CD4-positive, alpha-beta T cell treated with Interleukin-15 for 1 hour (primary cell): ENCODE results near the gene AKAP13.
"Not testable (repeated sequence)": the region's sequence is repeated elsewhere in the genome, so short reads cannot be mapped to it uniquely, and the experiment has no call there.

Source experiments
- DNase-seq: peaks from one replicate; pipeline ENCODE4 v3.0.0-alpha.2; 2020

Gene AKAP13

DNA sequence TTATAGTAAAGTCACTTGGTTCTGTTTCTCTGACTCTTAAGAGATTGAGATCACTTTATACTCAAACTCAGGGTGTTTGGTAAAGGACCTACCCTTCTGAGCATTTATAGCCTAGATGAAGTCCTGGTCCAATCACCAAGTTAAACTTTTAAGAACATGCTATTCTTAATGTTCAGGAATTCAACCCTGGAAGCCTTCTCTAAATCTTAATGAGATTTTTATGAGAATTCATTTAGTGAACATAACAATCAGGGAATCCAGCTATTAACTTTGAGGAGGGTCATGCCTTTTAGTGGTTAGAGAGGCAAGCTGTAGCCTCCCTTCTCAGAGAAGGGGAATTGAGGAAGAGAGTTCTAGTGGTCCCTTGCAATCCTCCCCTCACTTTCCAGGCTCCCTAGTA, 104.5 kb downstream of the AKAP13 start:
- not testable (repeated sequence) for DNase-seq

DNA sequence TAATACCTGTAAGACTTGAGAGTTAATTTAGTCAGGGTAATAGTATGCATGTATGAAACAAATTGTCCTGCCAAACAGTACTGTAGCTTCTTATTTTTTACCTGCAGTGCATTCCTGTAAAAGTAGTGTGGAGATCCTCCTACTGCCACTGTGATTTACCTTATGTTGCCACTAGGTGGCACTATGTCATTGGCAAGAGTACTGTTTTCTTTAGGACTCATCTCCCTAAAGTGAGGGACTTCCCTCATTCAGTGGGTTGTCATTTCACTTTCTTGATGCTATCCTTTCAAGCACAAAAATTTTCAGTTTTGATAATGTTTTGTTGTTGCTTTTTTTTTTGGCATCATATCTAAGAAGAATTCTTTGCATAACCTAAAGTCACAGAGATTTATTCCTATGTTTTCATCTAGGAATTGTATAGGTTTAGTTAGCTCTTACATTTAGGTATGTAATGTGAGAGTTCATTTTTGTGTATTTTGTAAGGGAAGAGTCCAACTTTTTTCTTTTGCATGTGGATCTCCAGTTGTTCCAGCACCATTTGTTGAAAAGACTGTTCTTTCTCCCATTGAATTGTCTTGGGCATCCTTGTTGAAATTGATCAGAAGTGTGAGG, 105.7 kb downstream of the AKAP13 start:
- peak; percentile 64 for DNase-seq

DNA sequence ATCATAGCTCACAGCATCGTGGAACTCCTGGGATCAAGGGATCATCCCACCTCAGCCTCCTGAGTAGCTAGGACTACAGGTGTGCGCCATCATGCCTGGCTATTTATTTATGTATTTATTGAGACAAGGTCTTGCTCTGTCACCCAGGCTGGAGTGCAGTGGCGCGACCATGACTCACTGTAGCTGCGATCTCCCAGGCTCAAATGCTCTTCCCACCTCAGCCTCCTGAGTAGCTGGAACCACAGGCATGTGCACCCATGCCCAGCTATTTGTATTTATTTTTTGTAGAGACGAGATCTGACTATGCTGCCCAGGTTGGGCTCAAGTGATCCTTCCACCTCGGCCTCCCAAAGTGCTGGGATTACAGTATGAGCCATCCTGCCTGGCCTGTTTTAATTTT, 107.4 kb downstream of the AKAP13 start:
- not testable (repeated sequence) for DNase-seq

DNA sequence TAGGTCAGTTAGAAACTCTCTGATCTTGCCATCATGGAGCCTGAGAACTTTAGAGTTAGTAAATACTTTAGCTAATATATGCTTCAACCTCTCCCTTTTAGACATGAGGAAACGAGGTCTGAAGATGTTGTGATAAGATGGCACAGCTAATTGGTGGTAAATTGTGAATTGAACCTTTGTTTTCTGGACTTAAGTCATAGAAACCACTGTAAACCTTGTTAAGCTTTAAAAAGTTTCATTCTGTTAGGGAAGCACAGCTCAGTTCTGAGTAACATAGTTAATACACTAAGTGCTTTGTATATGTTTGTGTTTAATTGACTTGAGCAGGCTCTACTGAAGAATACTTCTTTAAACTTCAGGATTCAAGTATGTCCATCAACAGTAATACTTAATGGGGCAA, 108.6 kb downstream of the AKAP13 start:
- no peak for DNase-seq

DNA sequence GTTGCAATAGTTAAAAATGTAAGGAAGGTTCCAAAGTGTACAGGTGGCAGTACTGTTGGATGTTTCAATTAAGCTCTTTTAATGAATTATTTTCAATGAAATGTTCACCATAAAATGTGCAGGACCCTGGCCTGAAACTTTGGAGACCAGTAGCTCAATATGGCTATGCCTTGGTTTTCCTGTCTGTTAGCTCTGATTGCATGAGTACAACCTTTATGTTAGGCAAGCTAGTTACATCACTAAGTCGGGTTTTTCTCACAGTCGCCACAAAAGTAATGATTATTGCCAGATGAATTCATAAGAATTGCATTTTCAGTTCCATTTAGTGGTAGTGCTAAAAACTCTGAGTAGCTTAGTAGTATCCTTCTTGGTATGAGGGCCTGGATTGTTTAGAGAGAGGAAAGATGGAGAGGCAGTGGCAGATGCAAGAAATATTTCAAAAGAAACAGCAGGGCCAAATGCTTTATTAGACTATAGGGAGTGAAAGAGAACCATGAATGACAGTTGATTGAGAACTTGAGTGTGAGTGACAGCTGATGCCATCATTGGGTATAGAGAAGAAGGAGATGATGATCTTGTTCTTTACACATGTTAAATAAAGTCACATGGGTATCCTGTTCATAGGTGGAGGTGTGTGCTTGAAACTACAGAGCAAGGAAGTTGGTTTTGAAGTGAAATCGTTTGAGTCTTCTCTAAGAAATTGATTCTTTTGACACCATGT, 109.5 kb downstream of the AKAP13 start:
- no peak for DNase-seq

DNA sequence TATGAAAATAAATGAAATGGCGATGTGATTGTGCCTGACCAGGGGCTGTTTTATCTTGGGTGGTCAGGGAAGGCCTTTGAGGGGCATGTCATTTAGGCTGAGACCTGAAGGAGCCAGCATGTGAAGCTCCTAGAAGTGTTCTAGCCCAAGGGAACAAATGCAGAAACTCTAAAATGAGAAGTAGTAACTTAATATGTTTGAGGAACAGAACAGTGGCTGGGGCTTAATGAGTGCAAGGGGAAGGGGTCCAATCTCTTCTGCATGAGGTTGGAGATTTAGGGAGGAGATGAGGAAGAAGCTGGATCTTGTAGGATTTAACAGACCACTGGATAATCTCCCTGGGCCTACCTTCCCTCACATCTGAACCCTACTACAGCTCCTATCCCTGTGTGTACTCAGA, 110.5 kb downstream of the AKAP13 start:
- DNase-seq, result no peak

DNA sequence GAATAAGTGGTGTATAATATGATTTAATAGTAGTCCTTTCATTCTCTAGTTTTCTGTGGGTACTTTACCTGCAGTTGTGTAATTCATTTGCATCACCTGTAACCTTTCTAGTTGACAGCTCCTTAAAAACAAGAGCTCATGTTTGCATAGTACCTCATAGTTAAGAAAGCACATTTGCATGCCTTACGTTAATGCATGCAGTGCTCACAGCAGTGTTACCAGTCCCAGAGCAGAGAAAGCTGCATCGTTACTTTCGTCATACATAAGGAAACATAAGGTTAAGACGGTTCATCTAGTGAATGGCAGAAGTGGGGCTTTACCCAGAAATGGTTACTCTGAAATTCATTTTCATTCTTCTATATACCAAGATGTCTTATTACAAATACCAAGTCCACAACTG, 111.3 kb downstream of the AKAP13 start:
- DNase-seq, result no peak

DNA sequence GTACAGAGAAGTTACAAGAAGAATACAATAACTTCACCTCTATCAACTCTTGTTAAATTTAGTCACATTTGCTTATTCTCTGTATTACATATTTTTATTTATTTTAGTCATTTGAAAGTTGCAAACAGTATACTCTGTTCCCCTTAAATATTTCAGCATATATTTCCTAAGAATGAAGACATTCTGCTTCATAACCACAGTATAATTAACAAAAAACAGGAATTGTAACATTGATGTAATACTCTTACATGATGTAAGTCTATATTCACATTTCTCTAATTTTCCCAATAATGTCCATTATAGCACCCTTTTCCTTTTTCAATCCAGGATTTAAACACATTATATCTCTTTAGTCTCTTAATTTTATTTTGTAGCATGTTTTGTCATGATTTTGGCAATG, 112.0 kb downstream of the AKAP13 start:
- no peak for DNase-seq

DNA sequence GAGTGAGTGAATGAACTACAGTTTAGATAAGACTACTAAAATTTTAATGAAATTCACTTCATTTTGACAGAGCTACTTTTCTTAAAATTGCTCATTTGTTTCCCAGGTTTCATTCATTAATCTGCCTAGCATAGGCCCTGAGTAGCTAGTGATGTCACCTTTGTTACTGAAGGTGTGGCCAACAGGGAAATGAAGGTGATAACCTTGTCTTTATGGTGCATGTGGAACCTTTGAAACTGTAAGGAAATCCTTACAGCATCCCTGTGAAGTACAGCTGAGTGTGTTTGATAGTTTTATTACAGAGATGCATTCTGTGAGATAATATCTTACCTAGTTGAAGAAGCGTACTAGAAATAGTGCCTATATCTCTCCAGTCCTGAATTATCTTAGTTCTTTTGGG, 112.9 kb downstream of the AKAP13 start:
- no peak for DNase-seq

DNA sequence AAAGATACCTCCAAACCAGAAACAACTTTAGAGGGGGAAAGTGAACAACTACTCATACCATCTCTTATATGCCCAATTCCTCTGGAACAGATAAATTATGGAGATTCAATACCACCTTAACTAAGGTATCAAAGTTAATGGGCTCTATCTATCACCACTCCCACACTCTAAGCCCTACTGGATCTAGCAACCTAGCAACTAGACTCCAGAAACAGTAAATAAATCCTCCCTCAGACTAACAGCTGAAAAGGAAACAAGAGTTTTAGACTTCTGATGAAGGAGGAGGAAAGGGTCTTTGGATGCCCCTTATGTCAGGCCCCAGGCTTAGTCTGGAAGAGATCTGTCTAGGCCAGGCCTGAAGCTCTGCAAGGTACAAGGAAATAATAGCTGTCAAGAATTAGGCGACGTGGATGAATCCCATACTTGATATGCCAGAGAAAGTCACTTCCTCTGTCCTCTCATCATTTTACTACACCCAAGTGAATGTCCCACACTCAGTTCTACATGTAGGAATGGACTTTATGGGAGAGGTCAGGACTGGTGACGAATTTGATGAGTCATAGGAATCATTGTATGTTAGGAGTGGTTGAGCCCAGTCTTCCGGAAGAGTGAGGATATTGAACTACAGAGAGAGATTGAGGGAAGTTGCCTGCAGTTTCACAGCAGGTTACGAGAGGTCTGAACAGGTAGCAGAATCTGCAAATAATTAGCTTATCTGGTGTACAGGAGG, 113.8 kb downstream of the AKAP13 start:
- DNase-seq, result no peak

DNA sequence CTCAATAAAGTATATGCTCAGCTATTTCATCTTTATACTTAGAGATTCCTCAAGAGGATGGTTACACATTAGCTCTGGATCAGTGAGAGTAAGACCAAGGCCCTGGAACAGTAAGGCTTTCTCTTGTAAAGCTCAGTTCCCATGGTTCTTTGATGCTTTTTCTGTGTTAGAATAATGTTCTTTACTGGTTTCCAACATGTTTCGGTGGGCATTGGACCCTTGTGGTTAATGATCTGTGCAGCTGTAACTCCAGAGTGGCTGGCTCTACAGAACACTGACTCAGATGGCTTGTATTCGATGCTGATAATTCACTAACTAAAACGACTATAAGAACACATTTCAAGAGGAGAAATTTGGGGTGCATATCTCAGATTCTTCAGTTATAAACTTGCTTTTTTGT, 114.7 kb downstream of the AKAP13 start:
- no peak for DNase-seq

DNA sequence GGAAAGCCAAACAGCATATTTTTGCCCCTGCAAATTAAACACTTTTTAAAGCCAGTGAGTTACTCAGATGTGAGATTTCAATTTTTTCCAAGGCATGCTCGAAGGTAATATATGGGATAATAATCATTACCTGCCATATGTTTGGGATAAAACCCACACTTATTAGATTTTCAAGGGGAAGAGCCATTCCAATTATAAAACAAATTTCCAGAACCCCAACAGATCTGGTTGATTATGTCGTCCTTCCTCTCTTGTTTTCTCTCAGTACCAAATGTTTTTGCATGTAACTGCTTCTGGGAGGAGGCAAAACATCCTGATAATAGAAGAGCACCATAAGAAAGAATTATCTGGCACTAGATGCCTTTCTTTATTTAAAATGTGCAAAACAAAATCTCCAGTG, 115.1 kb downstream of the AKAP13 start:
- no peak for DNase-seq

DNA sequence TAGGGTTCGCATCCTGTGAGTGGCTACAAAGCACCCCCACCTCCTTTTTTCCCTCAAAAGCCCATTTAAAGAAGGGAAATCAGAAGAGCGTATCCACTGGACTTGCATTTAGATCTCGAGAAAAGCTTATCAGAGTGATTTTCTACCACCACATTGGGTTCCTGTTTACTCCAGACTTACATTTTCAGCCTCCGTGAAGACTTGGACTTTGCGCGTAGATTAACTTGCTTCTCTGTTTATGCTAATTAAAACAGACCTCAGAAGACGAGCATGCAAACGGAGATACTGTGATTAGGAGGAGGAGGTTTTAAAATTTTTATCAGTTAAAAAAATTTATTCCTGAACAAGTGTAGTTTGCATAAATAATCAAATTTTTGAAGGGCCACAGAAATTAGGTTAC, 115.7 kb downstream of the AKAP13 start:
- no peak for DNase-seq

DNA sequence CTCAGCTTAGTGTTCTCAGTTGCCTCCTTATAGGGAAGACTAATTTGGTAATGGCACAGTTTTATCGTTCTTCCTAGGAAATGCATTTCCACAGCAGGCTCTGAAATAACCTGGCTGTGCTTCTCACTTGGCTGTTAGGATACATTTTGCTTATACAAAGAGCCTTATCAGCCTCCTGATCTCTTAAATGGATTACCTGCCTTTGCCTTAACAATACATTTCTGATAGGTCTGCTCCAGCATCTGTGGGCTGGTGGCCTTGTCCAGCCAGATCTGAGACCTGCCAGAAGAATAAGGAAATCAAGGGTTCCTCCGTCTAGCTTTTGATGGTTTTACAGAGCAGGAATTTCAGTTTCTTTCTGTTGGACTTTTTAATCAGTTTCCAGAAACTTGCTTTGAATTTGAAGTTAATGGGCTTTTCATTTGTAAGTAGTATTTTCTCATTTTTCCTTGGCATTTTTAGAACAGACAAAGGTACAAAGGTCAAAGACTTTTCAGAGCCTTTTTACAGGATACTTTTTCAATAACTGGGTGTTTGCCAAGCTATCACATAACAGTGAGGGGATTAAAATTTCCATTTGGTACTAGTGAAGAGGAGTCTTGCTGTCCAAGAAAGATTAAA, 116.3 kb downstream of the AKAP13 start:
- DNase-seq, result no peak

DNA sequence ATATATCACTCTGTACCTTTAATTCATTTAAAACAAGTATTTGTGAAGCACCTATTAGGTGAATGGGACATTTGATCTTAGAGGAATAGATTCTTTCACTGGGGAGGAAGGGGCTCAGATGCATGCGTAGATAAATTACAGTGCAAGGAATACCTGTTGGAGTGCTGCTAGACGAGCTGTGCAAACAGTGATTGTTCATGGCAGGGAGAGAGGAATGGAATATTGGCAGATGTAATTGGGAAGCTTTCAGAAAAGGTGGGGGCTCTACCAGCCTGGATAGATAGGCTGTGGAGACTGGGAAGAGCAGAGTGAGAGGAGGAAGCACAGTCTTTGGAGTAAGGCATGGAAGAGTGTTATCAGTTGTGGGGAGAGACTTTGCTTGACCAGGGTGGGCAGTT, 116.8 kb downstream of the AKAP13 start:
- no peak for DNase-seq

DNA sequence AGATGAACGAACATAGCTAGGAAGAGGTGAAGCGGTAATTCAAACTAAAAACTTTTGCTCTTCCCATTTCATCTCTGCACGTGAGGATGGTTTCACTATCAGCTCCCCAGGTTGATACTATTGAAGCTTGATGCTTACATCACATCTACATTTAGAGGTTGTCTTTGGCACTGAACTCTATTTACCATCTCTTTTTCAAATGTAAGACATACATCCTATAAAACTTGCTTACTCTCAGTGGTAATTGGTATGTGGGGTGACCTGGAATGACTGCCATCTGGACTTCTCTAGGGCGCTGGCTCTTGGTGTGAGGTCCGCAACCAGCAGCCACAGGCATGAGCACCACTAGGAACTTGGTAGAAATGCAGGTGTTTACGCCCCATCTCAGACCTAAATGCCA, 118.1 kb downstream of the AKAP13 start:
- DNase-seq, result no peak

DNA sequence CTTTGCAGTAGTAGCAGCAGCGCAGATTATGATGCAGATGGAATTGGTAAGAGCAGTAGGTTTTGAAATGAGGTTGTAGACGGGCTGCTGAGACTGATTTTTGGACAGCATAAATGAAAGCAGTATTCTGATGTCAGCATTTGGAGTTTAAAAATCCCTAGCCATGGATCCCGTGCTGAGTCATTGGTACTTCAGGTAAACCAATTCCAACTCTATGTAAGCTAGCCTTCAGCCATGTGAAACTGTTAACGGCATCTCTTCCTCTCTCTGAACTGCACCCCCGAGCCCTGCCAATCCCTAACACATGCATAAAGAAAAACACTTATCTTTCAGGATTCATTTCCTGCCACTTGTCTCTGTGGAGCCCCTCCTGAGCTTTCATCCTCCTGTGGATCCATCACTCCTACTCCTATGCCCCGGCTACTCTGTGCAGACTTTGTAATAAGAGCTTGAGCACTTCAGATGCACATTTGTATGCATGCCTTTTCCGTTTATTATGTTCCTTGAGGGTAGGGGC, 119.0 kb downstream of the AKAP13 start:
- no peak for DNase-seq

DNA sequence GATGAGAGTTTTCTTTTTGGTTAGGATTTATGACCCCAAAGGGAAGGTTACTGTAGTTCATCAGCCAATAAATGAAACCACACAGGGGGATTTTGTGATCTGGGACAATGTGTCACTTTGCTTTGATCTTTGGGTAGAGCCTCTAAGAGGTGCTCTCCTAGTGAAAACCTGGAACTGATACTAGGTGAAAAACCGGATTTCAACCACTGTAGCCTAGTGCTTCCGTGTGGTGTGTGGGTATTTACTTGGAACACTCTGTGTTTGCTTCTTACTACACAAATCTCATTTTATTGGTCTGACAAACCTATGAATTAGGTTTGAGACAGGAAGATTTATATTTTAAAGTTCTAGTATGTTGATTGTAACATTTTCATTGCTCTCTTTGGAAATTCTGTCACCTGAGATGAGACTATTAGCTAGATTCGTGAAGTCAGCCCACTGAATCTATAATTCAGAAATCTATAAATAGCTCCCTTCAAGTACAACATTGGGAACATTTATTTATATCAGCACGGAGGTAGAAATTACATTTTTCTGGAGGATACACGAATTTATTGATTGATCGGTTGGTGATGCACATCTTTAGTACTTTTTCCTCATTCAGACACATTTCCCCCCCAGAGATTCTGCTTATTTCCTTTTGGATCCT, 119.8 kb downstream of the AKAP13 start:
- DNase-seq, result no peak

DNA sequence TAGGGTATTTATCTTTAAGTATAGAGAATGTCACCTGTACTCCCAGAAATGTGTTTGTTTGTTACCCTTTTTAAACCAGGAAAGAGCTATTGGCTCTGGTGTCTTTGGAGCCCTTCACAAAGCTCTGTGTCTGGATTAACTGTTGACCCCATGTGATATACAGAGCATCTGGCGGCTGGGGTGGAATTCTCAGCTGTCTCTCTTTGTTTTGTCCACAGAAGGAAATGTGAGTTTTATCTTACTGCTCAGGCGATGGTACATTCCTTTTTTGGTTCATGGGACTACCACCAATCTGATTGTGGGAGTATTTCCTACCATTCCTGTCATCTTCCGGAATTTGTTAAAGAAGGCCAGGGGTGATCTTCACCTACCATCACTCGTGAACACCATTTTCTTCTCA, 120.3 kb downstream of the AKAP13 start:
- DNase-seq, result no peak

DNA sequence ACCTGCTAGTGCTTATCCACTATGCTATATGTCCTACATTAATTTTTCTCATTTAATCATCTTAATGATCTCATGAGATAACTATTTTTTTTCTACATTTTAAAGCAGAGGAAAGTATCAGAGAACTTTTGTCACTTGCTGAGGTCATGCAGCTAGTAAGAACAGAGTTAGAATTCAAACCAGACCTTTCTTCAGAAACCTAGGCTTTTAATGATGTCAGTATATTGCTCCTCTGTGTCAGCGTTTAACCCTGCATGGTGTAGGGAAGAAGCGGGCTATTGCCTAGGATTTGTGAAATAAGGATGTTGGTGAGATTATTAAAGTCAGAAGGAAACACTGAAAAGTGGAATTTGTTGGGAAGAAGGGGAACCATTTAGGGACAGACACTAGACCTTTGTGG, 121.2 kb downstream of the AKAP13 start:
- DNase-seq, result no peak

DNA sequence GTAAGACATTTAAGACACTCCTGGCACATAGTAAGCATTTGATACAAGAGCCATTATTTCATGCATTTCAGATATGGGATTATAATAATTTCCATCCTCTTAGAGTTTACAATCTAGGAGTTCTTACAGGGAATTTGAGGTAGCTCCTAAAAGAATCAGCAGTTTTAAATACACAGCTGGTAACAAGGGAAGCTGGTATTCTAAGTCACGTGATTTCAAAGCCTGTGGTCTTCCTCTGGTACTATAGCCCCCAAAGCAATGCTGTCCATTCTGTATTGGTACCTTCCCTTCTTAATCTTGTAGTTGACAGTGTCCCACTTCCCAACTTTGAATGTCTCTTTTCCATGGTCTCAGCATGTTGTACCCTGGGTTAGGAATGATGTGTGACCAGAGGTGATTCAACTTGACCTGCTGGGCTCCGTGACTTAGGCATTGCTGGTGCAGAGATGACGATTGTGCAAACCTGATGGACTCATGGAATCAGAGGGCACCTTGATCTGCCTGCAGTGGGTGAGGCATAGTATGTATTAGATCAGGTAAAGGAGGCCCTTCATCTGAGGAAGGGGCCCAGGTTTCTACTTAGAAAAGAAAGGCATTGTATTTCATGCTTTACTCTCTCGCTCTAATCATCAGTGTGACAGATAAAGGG, 122.9 kb downstream of the AKAP13 start:
- DNase-seq, result no peak
